Measurements from ENCODE around the gene CDH20. TPM values are rescaled to one million over a fixed set of nuclear protein-coding genes. Genes with fewer than 3 reads are reported as not detected.

CDH20 gene
- polyA plus RNA-seq, 2 of the 4 experiments (the other 2 are of a cell fraction), result not detected

- 52% methylated on average over 9 of the region's 9 CpGs for WGBS (ENCODE audit: missing lambda C conversion rate)
- no peak for FAIRE-seq
- no peak for DNase-seq (ENCODE audit: low read depth in 1 of 2, low spot score in 1 of 2)
- Histone ChIP-seq H3K4me2 (no peak overlapping the region), H3K27ac (no peak overlapping the region), H3K9me3 (no peaks in the 10 kb centered on the region), H3K4me1 (no peaks in the 10 kb centered on the region), H3K4me3 (no peak overlapping the region)
- CTCF ChIA-PET, result no interaction called here
- TF ChIP-seq PBX3 (IDR thresholded peaks at IDR 0.05) (no peak), SREBF2 (IDR thresholded peaks at IDR 0.05) (no peak), USF2 (IDR thresholded peaks at IDR 0.05) (no peak), CHD4 (IDR thresholded peaks at IDR 0.05; ENCODE audit: borderline replicate concordance) (no peak), FOSL2 (IDR thresholded peaks at IDR 0.05) (no peak), FOSL2 (CRISPR knock-in tag; IDR thresholded peaks at IDR 0.05) (no peak), ZNF302 (CRISPR knock-in tag; IDR thresholded peaks at IDR 0.05) (no peak), HOXB13 (CRISPR knock-in tag; IDR thresholded peaks at IDR 0.05; ENCODE audit: low read depth) (no peak), MAX (IDR thresholded peaks at IDR 0.05) (no peak), ELK1 (IDR thresholded peaks at IDR 0.05; ENCODE audit: low read depth, low read length) (no peak), EP300 (IDR thresholded peaks at IDR 0.05) (no peak), RARB (CRISPR knock-in tag; IDR thresholded peaks at IDR 0.05) (no peak), EHF (CRISPR knock-in tag; IDR thresholded peaks at IDR 0.05) (no peak), MAZ (IDR thresholded peaks at IDR 0.05; ENCODE audit: borderline replicate concordance, low read depth, low read length) (no peak), CBX8 (IDR thresholded peaks at IDR 0.05) (no peak), ZFP36 (IDR thresholded peaks at IDR 0.05; ENCODE audit: borderline replicate concordance, partially characterized antibody) (no peak), NPAS2 (CRISPR knock-in tag; IDR thresholded peaks at IDR 0.05; ENCODE audit: borderline replicate concordance) (no peak), ATOH8 (CRISPR knock-in tag; IDR thresholded peaks at IDR 0.05; ENCODE audit: low read depth) (no peak), HOXA7 (CRISPR knock-in tag; IDR thresholded peaks at IDR 0.05) (no peak)
- ATAC-seq, result no peak
- POLR2A ChIA-PET, result no interaction called here
Measured at GRCh38 chr18:61545281-61546245, 212.3 kb downstream of the CDH20 start.

- Histone ChIP-seq H3K9me3 (no peaks in the 10 kb centered on the region), H3K27ac (no peak overlapping the region), H3K4me1 (no peaks in the 10 kb centered on the region), H3K4me2 (no peak overlapping the region), H3K4me3 (no peak overlapping the region)
- CTCF ChIA-PET, result no interaction called here
- POLR2A ChIA-PET, result no interaction called here
- 0% methylated on average over 3 of the region's 3 CpGs for WGBS (ENCODE audit: missing lambda C conversion rate)
- FAIRE-seq (no peak), DNase-seq (ENCODE audit: low read depth in 1 of 2, low spot score in 1 of 2) (no peak), ATAC-seq (no peak)
- TF ChIP-seq NFE2L2 (conservative IDR thresholded peaks at IDR 0.05; ENCODE audit: low read length) (no peak), BCL3 (IDR thresholded peaks at IDR 0.05) (no peak), CTCF (IDR thresholded peaks at IDR 0.05) (no peak), RCOR1 (IDR thresholded peaks at IDR 0.05; ENCODE audit: low read depth, low read length) (no peak), ATOH8 (CRISPR knock-in tag; IDR thresholded peaks at IDR 0.05; ENCODE audit: low read depth) (no peak), ZNF302 (CRISPR knock-in tag; IDR thresholded peaks at IDR 0.05) (no peak), MAX (IDR thresholded peaks at IDR 0.05) (no peak), POLR2AphosphoS2 (conservative IDR thresholded peaks at IDR 0.05; ENCODE audit: low read length) (no peak), BHLHE40 (IDR thresholded peaks at IDR 0.05; ENCODE audit: low read depth, low read length) (no peak), NR3C1 (IDR thresholded peaks at IDR 0.05) (no peak), CHD4 (IDR thresholded peaks at IDR 0.05; ENCODE audit: borderline replicate concordance) (no peak), RFX5 (IDR thresholded peaks at IDR 0.05) (no peak), PHF8 (IDR thresholded peaks at IDR 0.05; ENCODE audit: borderline replicate concordance, low read depth) (no peak), ZFP36 (IDR thresholded peaks at IDR 0.05; ENCODE audit: borderline replicate concordance, partially characterized antibody) (no peak)
Measured at GRCh38 chr18:61546590-61546989, 213.4 kb downstream of the CDH20 start.

Measured in A549 (cell line).